Measurements from ENCODE around the gene LRRC30.
"Not testable (repeated sequence)": the region's sequence is repeated elsewhere in the genome, so short reads cannot be mapped to it uniquely, and the experiment has no call there.

Gene LRRC30

DNA sequence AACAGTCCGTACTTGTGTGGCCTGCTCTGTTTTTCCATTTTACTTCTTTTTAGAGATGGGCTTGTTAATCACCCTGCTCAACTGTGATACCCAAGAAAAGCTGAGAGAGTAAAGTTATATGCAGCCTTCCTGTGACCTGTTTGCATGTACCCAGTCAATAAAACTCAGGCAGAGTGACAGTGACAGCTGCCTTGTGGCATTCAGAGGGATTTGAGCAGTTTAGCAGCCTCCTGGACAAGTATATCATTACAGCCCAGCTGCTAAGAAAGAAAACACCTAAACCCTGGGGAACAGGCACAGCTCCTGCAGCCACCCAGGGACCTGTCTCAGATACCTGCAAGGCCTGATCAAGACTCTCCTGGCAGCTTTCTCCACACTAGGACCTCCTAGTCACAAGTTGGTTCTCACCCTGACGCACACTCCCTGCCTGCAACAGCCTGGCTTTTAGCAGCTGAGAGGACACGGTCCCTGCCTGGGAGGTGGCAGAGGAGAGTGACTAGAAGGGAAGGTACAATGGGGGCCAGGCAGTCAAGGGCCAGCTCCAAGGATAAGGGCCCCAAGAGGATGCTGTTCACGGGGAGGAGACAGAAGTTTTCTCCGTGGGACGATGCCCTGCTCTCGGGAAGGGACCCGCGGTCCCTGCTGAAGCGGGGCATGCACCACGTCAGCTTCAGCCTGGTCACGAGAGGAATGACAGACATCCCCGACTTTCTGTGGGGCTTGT lies at the start of gene LRRC30:
TSS of gene LRRC30 (plus strand) at position 464 of the 724 bp plus-strand sequence. CDS start at position 514, 50 bp downstream.
- no peak for DNase-seq (ENCODE audit: low spot score)

DNA sequence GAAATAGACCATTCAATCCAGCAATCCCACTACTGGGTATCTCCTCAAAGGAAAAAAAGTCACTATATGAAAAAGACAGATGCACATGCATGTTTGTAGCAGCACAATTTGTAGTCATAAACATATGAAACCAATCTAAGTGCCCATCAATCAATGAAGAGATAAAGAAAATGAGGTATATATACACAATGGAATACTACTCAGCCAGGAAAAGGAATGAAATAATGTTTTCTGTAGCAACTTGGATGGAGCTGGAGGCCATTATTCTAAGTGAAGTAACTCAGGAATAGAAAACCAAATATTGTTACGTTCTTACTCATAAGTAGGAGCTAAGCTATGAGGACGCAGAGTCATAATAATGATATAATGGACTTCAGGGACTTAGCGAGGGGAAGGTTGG lies 45.2 kb upstream of the LRRC30 start:
- DNase-seq (ENCODE audit: low spot score) = no peak

GRCh38 chr18:7190547-7191156 lies 40.2 kb upstream of the LRRC30 start:
- no peak for DNase-seq (ENCODE audit: low spot score)

DNA sequence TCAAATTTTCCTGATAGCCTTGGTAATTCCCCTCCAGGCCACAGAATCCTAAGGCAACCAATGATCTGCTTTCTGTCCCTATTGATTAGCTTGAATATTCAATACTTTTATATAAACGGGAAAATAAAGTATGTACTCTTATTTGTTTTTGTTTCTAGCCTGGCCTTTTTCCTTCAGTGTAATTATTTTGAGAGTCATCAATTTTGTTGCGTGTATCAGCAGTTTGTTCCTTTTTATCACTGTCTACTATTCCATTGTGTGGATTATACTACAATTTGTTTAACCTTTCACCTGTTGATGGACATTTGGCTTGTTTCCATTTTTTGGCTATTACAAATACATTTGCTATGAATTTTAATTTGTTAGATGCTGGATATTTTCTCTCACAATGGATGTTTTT lies 39.2 kb upstream of the LRRC30 start:
- DNase-seq (ENCODE audit: low spot score) = no peak

DNA sequence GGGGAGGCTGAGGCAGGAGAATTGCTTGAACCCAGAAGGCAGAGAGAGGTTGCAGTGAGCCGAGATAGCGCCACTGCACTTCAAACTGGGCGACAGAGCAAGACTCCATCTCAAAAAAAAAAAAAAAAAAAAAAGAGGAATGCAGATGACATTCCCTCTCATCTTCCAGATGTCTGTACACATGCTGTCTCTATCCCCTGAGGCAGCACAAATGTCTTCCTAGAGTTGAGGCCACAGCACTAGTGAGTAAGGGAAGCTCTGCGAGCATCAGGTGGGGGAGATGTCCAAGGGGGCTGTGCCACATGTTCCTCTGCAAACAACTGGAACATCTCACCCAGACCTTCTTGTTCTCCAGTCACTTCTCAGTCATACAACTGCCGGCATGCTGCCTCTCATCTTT lies 35.6 kb upstream of the LRRC30 start:
- DNase-seq (ENCODE audit: low spot score) = no peak

GRCh38 chr18:7196421-7196820 lies 34.5 kb upstream of the LRRC30 start:
- DNase-seq (ENCODE audit: low spot score) = no peak

- no peak for DNase-seq (ENCODE audit: low spot score)
Measured at GRCh38 chr18:7197854-7198253, 33.0 kb upstream of the LRRC30 start.

- DNase-seq (ENCODE audit: low spot score) = no peak
Measured at GRCh38 chr18:7198326-7198725, 32.6 kb upstream of the LRRC30 start.

DNA sequence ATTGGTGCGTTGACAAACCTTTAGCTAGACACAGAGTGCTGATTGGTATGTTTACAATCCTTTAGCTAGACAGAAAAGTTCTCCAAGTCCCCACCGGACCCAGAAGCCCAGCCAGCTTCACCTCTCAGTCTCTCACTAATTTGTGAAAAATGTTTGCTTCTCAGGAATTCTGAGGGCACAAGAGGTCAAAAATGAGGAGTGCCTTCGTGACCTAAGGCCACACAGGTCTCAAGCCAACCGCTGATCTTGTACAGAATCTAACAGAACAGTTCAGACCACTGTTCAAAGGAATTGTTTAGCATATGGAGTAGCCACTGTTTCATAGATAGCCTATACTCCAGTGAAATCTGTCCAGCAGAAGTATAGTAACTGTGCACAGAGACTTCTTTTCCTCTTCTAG lies 29.8 kb upstream of the LRRC30 start:
- no peak for DNase-seq (ENCODE audit: low spot score)

- no peak for DNase-seq (ENCODE audit: low spot score)
Measured at GRCh38 chr18:7202169-7202568, 28.7 kb upstream of the LRRC30 start.

GRCh38 chr18:7203601-7204000 lies 27.3 kb upstream of the LRRC30 start:
- DNase-seq (ENCODE audit: low spot score) = not testable (repeated sequence)

GRCh38 chr18:7205346-7205745 lies 25.5 kb upstream of the LRRC30 start:
- no peak for DNase-seq (ENCODE audit: low spot score)

- DNase-seq (ENCODE audit: low spot score) = no peak
Measured at GRCh38 chr18:7206217-7206616, 24.7 kb upstream of the LRRC30 start.

DNA sequence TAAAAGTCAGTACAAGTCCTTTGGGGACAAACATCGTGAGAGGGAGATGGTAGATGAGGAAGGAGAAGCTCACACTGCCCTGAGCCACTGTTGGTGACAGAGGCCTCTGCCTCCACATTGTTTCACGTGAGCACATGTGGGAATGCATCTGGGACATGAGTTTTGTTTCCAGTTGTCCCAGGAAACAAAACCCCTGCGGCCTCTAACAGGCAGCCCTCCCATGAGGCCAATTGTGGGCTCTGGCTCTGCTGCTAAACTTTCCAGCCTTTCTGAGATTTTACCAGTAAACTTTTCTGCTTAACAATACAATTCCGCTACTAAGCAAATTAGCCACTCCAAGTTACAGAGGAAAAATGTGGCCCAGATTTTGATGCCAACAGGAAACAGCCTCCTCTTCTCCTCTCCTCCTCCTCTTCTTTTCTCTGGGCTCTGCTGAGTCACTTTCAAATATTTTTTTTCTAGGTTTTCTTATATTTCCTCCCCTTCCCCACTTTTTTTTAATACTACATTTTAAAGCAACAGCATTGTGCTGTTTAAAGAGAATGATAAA lies 23.4 kb upstream of the LRRC30 start:
- no peak for DNase-seq (ENCODE audit: low spot score)

- DNase-seq (ENCODE audit: low spot score) = no peak
Measured at GRCh38 chr18:7221424-7222155, 9.3 kb upstream of the LRRC30 start.

- no peak for DNase-seq (ENCODE audit: low spot score)
Measured at GRCh38 chr18:7224198-7224597, 6.7 kb upstream of the LRRC30 start.

DNA sequence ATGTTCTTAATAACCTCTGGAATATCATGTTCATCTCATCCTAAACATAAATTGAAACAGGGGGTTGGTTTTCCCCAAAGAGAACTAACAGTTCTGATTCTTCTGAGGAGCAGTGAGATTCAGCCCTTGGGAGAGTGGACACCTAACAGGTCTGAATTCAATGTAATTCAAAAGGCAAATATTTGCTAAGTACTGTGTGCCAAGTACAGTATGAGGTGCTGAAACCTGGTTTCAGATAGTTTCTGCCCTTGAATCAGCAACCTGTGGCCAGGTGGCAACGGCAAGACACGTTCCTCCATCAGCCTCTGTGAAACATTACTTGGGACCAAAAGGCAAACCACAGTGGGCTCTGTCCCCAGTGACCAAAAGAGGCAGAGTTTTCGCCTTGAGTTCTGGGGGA lies 1.3 kb downstream of the LRRC30 start:
- no peak for DNase-seq (ENCODE audit: low spot score)

DNA sequence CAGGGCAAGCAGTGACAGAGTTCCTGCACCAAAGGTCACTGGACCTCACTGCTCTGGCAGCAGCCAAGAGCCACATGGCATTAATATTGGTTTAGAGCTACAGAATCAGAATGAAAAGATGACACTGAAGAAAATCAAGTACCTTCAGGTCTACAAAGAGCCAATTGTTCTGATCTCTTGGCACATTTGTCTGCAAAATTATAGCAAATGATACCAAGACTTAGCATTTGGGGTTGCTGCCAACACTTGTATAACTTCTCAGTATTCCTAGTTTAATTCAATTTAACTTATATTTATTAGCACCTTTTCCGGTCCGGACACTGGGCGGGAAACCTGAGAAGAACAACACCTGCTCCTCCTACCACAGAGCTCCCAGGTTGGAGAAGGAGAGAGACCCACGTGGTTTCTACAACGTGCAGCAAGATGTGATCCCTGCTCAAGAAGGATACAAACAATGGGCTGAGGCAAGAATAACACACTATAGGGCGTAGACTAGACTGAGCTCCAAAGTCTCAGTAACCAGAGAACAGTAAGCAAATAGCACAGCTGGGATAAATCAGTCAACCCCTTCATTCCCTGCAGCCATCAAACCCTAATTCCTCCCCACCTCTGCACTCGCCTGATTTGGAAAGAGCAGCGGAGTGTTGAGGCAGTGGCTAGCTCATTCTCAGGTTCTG lies 2.4 kb downstream of the LRRC30 start:
- DNase-seq (ENCODE audit: low spot score) = no peak

DNA sequence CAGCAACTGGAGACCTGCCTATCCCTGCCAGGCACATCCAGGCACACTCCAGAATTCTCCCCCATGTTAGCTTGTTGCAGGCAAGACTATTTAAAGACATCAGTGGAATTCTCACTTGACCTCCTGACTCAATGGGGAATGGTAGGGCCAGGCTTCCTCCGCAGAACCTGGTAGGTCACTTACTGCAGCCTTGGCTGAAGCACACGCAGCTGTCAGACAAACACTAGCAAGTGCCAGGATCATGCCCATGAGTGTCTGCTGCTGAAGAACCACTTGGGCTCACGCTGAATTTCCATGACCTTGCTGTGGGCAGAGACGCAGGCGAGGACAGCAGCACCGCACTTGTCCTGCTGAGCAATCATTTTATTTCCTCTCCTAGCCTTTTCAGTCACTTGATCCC lies 3.2 kb downstream of the LRRC30 start:
- DNase-seq (ENCODE audit: low spot score) = no peak

DNA sequence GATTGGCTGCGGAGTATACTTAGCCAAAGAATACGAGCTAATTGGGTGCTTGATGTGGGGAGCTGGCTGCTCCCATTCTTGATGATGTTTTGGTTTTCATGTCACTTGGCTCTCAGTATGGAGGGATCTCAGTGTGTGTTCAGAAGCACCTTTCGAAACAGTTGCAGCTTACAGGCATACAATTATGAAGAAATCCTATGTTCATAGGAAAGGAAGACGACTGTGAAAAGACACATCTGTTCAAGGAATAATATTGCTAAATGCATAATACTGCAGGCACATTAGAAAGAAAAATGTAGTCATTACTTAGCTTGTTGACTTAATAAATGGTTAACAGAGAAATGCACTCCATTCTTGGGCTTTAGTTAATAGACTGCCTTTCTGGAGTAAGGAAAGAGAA lies 4.1 kb downstream of the LRRC30 start:
- DNase-seq (ENCODE audit: low spot score) = no peak

DNA sequence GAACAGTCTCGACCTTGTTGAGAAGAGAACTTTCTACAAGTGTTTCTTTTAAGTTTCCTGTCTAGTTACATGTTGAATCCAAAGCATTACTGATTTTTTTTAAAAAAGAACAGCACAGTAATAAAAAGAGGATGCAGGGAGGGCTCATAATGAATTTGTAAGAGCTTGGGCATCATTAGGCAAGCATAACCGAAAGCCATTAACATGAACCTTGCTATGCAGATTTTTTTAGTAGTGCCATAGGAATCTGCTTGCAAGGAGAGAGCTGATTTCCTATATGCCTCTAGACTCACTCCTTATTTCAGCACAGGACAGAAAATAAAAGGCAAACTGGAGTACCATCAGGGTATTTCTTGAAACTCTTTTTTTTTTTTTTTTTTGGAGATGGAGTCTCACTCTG lies 5.2 kb downstream of the LRRC30 start:
- DNase-seq (ENCODE audit: low spot score) = no peak

DNA sequence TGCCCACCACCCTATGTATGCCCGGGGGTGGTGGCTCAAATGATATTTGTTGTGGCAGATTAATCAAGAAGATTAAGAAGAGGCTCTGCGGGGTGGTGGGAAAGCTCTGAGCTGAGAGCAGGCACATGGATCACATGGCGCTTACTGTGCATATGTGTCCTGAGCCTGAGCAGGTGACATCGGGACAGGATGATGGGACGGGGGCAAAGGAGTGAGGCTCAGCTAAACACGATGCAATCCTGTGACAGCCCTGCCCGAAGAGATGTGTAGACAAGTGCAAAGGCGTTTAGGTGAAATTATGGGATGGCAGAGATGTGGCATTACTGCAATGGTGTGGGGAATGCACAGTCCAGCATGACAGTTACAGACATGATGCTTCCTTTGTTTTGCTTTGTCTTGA lies 6.0 kb downstream of the LRRC30 start:
- no peak for DNase-seq (ENCODE audit: low spot score)
